ENCODE results near the gene CFAP20DC. TPM values are rescaled to one million over a fixed set of nuclear protein-coding genes. Genes with fewer than 3 reads are reported as not detected.
"Not testable (repeated sequence)": the region's sequence is repeated elsewhere in the genome, so short reads cannot be mapped to it uniquely, and the experiment has no call there.

The CFAP20DC gene
- total RNA-seq, 1 donor from 2014 or later: 0.86 TPM

DNA sequence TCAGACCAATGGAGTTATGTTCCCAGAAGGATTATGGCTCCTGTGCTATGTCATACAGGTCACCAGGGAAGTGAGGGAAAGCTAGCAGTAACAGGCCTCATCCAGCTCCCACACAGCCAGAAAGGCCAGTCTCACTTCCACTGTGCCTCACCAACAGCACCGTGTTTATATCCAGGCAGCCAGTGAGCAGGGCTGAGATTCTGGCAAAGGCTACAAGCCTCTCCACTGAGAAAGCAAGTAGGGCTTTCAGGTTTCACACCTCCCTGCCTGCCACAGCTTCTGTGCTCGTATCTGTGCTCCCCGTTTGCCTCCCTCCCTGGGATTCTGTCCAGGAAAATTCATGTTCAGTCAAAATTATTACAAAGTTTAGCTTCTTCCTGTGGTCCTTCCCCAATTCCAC, 14.9 kb upstream of the CFAP20DC start:
- intact Hi-C loops (cut with micrococcal nuclease): no loop called here
- DNase-seq (ENCODE audit: low spot score): no peak
- no peak overlapping the region for H3K27ac Mint-ChIP-seq
- H3K9me3 Mint-ChIP-seq: no peaks in the 10 kb centered on the region
- H3K4me1 Mint-ChIP-seq (ENCODE audit: low read depth): peaks cover 4% of the 10 kb centered on the region
- H3K4me3 Mint-ChIP-seq: no peak overlapping the region
- no peaks in the 10 kb centered on the region for H3K36me3 Mint-ChIP-seq (ENCODE audit: low read depth)
- peaks cover 46% of the 10 kb centered on the region for H3K27me3 Mint-ChIP-seq (ENCODE audit: insufficient read depth)

GRCh38 chr3:59064276-59064675, 14.5 kb upstream of the CFAP20DC start:
- no peak for DNase-seq (ENCODE audit: low spot score)
- no peak overlapping the region for H3K4me3 Mint-ChIP-seq
- H3K9me3 Mint-ChIP-seq: no peaks in the 10 kb centered on the region
- no peaks in the 10 kb centered on the region for H3K4me1 Mint-ChIP-seq (ENCODE audit: low read depth)
- no peak overlapping the region for H3K27ac Mint-ChIP-seq
- H3K27me3 Mint-ChIP-seq (ENCODE audit: insufficient read depth): peaks cover 49% of the 10 kb centered on the region
- intact Hi-C loops (cut with micrococcal nuclease): no loop called here
- no peaks in the 10 kb centered on the region for H3K36me3 Mint-ChIP-seq (ENCODE audit: low read depth)

DNA sequence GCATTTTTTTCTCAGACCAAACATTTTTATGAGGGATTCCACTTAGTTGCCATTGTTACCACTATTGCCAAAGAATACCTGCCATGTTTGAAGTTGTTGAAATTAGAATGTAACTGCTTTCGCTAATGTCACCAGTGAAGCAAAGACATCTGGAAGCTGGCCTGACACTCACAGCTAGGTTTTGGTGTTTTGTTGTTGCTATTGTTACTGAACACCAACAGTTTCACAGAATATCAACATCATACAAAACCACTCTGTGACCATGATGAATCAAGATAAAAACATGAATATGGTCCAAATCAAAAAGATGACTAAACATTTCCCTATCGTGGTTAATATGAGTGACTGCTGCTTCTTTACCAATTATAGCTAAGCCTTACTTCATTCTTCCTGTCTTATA, 6.9 kb upstream of the CFAP20DC start:
- Mint-ChIP-seq H3K27ac (no peak overlapping the region), H3K4me3 (no peak overlapping the region), H3K4me1 (ENCODE audit: low read depth) (no peaks in the 10 kb centered on the region), H3K36me3 (ENCODE audit: low read depth) (no peaks in the 10 kb centered on the region), H3K9me3 (no peaks in the 10 kb centered on the region), H3K27me3 (ENCODE audit: insufficient read depth) (peaks cover 47% of the 10 kb centered on the region)
- DNase-seq (ENCODE audit: low spot score): no peak
- intact Hi-C loops (cut with micrococcal nuclease): no loop called here

GRCh38 chr3:59052803-59053411, 3.1 kb upstream of the CFAP20DC start:
- intact Hi-C loops (cut with micrococcal nuclease): loop anchor here (1.0 to 5.0 kb wide), 4 partner anchors 59 to 413 kb away; no protein-coding TSS in a partner anchor
- Mint-ChIP-seq H3K27ac (no peak overlapping the region), H3K4me1 (ENCODE audit: low read depth) (peaks cover 15% of the 10 kb centered on the region)

GRCh38 chr3:59050811-59051414, 1.1 kb upstream of the CFAP20DC start:
- not testable (repeated sequence) for H3K9me3 Mint-ChIP-seq; H3K36me3 Mint-ChIP-seq (ENCODE audit: low read depth); H3K27ac Mint-ChIP-seq; DNase-seq (ENCODE audit: low spot score); H3K4me3 Mint-ChIP-seq
- intact Hi-C loops (cut with micrococcal nuclease): loop anchor here (2.0 to 5.0 kb wide), 2 partner anchors 186 to 744 kb away; partner anchors contain the start of genes HTD2 and RPP14
- Mint-ChIP-seq H3K4me1 (ENCODE audit: low read depth) (peaks cover 15% of the 10 kb centered on the region), H3K27me3 (ENCODE audit: insufficient read depth) (peaks cover 23% of the 10 kb centered on the region)

More at GRCh38 chr3:59052803-59053411, 3.1 kb upstream of the CFAP20DC start:
- DNase-seq (ENCODE audit: low spot score): no peak
- no peaks in the 10 kb centered on the region for H3K36me3 Mint-ChIP-seq (ENCODE audit: low read depth)
- no peaks in the 10 kb centered on the region for H3K9me3 Mint-ChIP-seq
- H3K27me3 Mint-ChIP-seq (ENCODE audit: insufficient read depth): peaks cover 23% of the 10 kb centered on the region
- no peak overlapping the region for H3K4me3 Mint-ChIP-seq

DNA sequence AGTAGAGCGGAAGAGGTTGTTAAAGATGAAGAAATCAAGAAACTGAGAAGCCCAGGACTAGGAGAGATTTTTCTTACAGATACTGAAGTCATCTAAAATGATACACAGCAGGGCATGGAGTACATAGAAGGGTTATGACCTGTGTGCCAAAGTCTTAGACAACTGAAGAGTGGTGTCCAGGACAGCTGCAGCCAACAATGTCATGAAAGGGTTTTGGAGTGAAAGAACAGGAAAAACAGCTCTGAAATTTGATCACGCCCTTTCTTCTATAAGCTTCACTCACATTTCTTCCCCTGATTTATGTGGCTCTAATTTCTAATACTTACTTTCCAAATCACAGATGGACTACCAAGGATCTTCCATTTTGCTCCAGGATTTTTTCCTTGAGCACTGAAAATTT, 3.0 kb downstream of the CFAP20DC start:
- intact Hi-C loops (cut with micrococcal nuclease): no loop called here
- no peak overlapping the region for H3K27ac Mint-ChIP-seq
- no peak for DNase-seq (ENCODE audit: low spot score)
- H3K36me3 Mint-ChIP-seq (ENCODE audit: low read depth): no peaks in the 10 kb centered on the region
- no peak overlapping the region for H3K4me3 Mint-ChIP-seq
- peaks cover 15% of the 10 kb centered on the region for H3K4me1 Mint-ChIP-seq (ENCODE audit: low read depth)
- H3K27me3 Mint-ChIP-seq (ENCODE audit: insufficient read depth): no peaks in the 10 kb centered on the region
- no peaks in the 10 kb centered on the region for H3K9me3 Mint-ChIP-seq

- no peak for DNase-seq (ENCODE audit: low spot score)
- Mint-ChIP-seq H3K36me3 (ENCODE audit: low read depth) (no peaks in the 10 kb centered on the region), H3K4me1 (ENCODE audit: low read depth) (peaks cover under 1% of the 10 kb centered on the region), H3K27ac (no peak overlapping the region), H3K9me3 (no peaks in the 10 kb centered on the region), H3K4me3 (no peak overlapping the region), H3K27me3 (ENCODE audit: insufficient read depth) (no peaks in the 10 kb centered on the region)
- intact Hi-C loops (cut with micrococcal nuclease): no loop called here
These were observed 6.4 kb downstream of the CFAP20DC start for GRCh38 chr3:59043391-59043790.

DNA sequence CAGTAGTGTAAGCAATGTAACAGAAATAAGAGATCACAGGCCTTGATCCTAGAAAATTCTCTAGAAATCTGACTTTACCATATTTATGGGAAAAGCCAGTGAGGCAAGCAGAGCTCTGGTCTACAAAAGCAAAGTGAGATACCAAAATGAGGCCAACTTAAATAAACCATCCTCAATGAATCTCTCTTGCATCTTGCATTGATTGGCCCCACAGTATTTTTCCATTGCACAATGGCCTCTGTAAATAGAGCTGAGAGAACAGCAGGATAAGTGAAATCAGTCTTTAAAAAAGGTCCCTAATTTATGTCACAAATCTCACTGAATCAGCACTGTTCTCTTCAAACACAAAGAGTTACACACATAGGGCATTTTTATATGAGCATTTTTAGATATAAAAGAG, 8.9 kb downstream of the CFAP20DC start:
- intact Hi-C loops (cut with micrococcal nuclease): no loop called here
- Mint-ChIP-seq H3K27ac (no peak overlapping the region), H3K27me3 (ENCODE audit: insufficient read depth) (peaks cover 2% of the 10 kb centered on the region), H3K4me3 (no peak overlapping the region), H3K4me1 (ENCODE audit: low read depth) (no peaks in the 10 kb centered on the region), H3K9me3 (no peaks in the 10 kb centered on the region), H3K36me3 (ENCODE audit: low read depth) (no peaks in the 10 kb centered on the region)
- no peak for DNase-seq (ENCODE audit: low spot score)

GRCh38 chr3:59027607-59028006, 22.2 kb downstream of the CFAP20DC start:
- DNase-seq (ENCODE audit: low spot score): no peak
- H3K9me3 Mint-ChIP-seq: no peaks in the 10 kb centered on the region
- no peaks in the 10 kb centered on the region for H3K4me1 Mint-ChIP-seq (ENCODE audit: low read depth)
- H3K27ac Mint-ChIP-seq: no peak overlapping the region
- intact Hi-C loops (cut with micrococcal nuclease): no loop called here
- H3K4me3 Mint-ChIP-seq: no peak overlapping the region
- peaks cover 16% of the 10 kb centered on the region for H3K27me3 Mint-ChIP-seq (ENCODE audit: insufficient read depth)
- no peaks in the 10 kb centered on the region for H3K36me3 Mint-ChIP-seq (ENCODE audit: low read depth)

DNA sequence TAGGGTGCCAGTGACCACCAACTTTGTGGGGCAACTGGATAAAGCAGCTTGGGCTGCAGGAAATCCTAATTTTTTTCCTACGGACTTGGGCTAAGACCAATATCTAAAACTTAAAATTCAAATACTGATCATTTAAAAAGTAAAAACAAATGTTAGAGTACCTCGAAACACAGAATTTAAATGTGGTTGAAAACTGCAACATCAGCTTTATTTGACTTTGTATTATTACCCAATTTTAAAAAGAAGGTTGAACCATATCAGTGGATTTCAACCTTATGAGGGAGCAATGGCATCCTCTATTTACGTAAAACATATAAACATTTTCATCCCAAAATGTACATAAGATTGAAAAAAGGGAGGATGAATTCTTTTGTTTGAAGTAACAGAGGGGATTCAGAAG, 26.2 kb downstream of the CFAP20DC start:
- no peak for DNase-seq (ENCODE audit: low spot score)
- intact Hi-C loops (cut with micrococcal nuclease): no loop called here
- no peaks in the 10 kb centered on the region for H3K36me3 Mint-ChIP-seq (ENCODE audit: low read depth)
- H3K4me3 Mint-ChIP-seq: no peak overlapping the region
- peaks cover 16% of the 10 kb centered on the region for H3K27me3 Mint-ChIP-seq (ENCODE audit: insufficient read depth)
- H3K9me3 Mint-ChIP-seq: no peaks in the 10 kb centered on the region
- no peaks in the 10 kb centered on the region for H3K4me1 Mint-ChIP-seq (ENCODE audit: low read depth)
- H3K27ac Mint-ChIP-seq: no peak overlapping the region

GRCh38 chr3:59017617-59017984, 32.2 kb downstream of the CFAP20DC start:
- no peak overlapping the region for H3K4me3 Mint-ChIP-seq
- H3K36me3 Mint-ChIP-seq (ENCODE audit: low read depth): no peaks in the 10 kb centered on the region
- no peak for DNase-seq (ENCODE audit: low spot score)
- H3K27ac Mint-ChIP-seq: no peak overlapping the region
- no peaks in the 10 kb centered on the region for H3K9me3 Mint-ChIP-seq
- H3K27me3 Mint-ChIP-seq (ENCODE audit: insufficient read depth): peaks cover 10% of the 10 kb centered on the region
- intact Hi-C loops (cut with micrococcal nuclease): no loop called here
- no peaks in the 10 kb centered on the region for H3K4me1 Mint-ChIP-seq (ENCODE audit: low read depth)

DNA sequence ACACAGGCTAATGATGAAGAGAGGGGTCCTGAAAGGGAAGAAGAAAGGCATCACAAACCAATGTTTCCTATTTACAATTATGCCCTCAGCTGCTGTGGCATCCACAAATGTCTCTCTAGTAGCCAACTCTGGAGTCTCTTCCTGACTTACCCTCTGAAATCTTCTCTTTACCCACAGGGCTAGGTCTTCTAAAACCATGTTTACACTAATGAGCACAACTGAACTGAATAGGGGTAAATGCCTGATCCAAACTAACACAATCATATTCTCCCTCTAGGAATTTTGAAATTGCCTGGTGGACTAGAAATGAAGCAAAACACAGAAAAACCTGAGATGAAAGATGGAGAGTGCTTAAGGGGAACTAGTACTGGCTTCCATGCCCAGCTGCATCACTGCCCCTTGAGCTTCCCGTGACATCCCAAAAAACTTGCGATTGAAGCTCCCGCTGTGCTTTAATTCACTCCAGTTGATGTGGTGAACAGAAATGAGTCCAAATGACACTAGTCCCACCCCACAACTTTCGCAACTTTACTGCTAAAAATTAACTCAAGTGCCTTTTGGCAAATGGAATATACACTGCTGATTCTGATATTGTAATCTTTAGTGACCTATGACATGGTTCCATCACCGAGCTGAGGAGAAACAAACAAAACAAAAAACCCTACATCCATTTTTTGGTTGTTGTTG, 32.8 kb downstream of the CFAP20DC start:
- no peak overlapping the region for H3K4me3 Mint-ChIP-seq
- intact Hi-C loops (cut with micrococcal nuclease): no loop called here
- DNase-seq (ENCODE audit: low spot score): no peak
- no peaks in the 10 kb centered on the region for H3K4me1 Mint-ChIP-seq (ENCODE audit: low read depth)
- H3K27me3 Mint-ChIP-seq (ENCODE audit: insufficient read depth): peaks cover 10% of the 10 kb centered on the region
- H3K9me3 Mint-ChIP-seq: no peaks in the 10 kb centered on the region
- no peak overlapping the region for H3K27ac Mint-ChIP-seq
- H3K36me3 Mint-ChIP-seq (ENCODE audit: low read depth): no peaks in the 10 kb centered on the region

DNA sequence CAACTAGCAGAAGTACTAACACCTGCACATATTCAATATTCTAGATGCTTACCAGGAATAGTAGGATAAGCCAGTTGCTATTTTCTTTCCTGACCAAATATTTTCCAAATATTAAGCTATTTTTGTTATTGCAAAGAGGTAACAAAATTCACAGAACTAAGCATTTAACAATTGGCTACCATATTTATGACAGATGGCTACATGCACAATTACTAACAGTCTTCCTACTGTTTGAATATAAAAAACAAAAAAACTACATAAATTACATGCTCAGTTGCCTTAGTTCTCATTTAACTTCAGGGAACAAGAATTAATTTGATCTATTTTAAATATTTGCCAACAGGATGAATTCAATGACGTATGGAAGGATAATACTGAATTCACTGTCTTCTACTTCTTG, 36.2 kb downstream of the CFAP20DC start:
- intact Hi-C loops (cut with micrococcal nuclease): no loop called here
- Mint-ChIP-seq H3K36me3 (ENCODE audit: low read depth) (no peaks in the 10 kb centered on the region), H3K27ac (no peak overlapping the region), H3K4me1 (ENCODE audit: low read depth) (no peaks in the 10 kb centered on the region), H3K9me3 (no peaks in the 10 kb centered on the region), H3K27me3 (ENCODE audit: insufficient read depth) (peaks cover 14% of the 10 kb centered on the region), H3K4me3 (no peak overlapping the region)
- no peak for DNase-seq (ENCODE audit: low spot score)
